ENCODE data around the gene ETDB.
"Not testable (repeated sequence)": the region's sequence is repeated elsewhere in the genome, so short reads cannot be mapped to it uniquely, and the experiment has no call there.

- TF ChIP-seq CTCF (IDR thresholded peaks at IDR 0.05; ENCODE audit: insufficient read depth, low read length, poor library complexity, severe bottlenecking); EZH2phosphoT487 (conservative IDR thresholded peaks at IDR 0.05; ENCODE audit: low read length): not testable (repeated sequence)
Observed at GRCh38 chrX:135154688-135155087, 34.4 kb upstream of the ETDB start.
